Epidermal melanocyte (primary cell): Measurements from ENCODE around the gene OR4N2.
"Not testable (repeated sequence)": the region's sequence is repeated elsewhere in the genome, so short reads cannot be mapped to it uniquely, and the experiment has no call there.

Experiments
- DNase-seq: peaks from one replicate; pipeline ENCODE4 v3.0.0; 2011; ENCODE audit warnings: low spot score; ENCODE audit not compliant: insufficient read length

Gene OR4N2

GRCh38 chr14:19834203-19834848, 30.8 kb downstream of the OR4N2 start:
- DNase-seq: not testable (repeated sequence)

DNA sequence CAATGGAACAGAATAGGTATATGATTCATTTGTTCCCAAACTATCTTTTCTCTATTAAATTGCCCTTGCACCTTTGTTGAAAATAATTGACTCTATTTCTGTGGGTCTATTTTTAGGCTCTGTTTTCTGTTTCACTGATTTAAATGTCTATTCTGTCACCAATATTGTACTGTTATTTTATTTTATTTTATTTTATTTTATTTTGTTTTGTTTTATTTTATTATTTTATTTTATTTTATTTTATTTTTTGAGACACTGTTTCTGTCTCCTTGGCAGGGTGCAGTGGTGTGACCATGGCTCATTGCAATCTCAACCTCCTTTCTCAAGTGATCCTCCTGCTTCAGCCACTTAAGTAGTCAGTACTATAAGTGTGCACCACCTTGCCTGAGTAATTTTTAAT, 34.9 kb downstream of the OR4N2 start:
- no peak for DNase-seq

- DNase-seq: no peak
These were observed 47.8 kb downstream of the OR4N2 start for GRCh38 chr14:19851365-19851764.

DNA sequence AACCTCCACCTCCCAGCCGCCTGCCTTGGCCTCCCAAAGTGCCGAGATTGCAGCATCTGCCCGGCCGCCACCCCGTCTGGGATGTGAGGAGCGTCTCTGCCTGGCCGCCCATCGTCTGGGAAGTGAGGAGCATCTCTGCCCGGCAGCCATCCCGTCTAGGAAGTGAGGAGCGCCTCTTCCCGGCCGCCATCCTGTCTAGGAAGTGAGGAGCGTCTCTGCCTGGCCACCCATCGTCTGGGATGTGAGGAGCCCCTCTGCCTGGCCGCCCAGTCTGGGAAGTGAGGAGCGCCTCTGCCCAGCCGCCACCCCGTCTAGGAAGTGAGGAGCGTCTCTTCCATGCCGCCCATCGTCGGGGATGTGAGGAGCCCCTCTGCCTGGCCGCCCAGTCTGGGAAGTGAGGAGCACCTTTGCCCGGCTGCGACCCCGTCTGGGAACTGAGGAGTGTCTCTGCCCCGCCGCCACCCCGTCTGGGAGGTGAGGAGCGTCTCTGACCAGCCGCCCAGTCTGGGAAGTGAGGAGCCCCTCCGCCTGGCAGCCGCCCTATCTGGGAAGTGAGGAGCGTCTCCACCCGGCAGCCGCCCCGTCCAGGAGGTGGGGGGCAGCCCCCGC, 62.6 kb downstream of the OR4N2 start:
- not testable (repeated sequence) for DNase-seq

- DNase-seq: no peak
These were observed 69.6 kb downstream of the OR4N2 start for GRCh38 chr14:19873178-19873577.

GRCh38 chr14:19874842-19875241, 71.3 kb downstream of the OR4N2 start, which contains the start of gene OR4K2:
TSS of gene OR4K2 (plus strand) at chr14:19875142. CDS start at chr14:19876268, 1,126 bp downstream.
- DNase-seq: no peak

GRCh38 chr14:19878029-19878642, 74.6 kb downstream of the OR4N2 start:
- no peak for DNase-seq
